ENCODE results near the gene CLEC14A. TPM values are rescaled to one million over a fixed set of nuclear protein-coding genes. Genes with fewer than 3 reads are reported as not detected.

Gene CLEC14A, protein sequence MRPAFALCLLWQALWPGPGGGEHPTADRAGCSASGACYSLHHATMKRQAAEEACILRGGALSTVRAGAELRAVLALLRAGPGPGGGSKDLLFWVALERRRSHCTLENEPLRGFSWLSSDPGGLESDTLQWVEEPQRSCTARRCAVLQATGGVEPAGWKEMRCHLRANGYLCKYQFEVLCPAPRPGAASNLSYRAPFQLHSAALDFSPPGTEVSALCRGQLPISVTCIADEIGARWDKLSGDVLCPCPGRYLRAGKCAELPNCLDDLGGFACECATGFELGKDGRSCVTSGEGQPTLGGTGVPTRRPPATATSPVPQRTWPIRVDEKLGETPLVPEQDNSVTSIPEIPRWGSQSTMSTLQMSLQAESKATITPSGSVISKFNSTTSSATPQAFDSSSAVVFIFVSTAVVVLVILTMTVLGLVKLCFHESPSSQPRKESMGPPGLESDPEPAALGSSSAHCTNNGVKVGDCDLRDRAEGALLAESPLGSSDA
- total RNA-seq, result 4.5 TPM

DNA sequence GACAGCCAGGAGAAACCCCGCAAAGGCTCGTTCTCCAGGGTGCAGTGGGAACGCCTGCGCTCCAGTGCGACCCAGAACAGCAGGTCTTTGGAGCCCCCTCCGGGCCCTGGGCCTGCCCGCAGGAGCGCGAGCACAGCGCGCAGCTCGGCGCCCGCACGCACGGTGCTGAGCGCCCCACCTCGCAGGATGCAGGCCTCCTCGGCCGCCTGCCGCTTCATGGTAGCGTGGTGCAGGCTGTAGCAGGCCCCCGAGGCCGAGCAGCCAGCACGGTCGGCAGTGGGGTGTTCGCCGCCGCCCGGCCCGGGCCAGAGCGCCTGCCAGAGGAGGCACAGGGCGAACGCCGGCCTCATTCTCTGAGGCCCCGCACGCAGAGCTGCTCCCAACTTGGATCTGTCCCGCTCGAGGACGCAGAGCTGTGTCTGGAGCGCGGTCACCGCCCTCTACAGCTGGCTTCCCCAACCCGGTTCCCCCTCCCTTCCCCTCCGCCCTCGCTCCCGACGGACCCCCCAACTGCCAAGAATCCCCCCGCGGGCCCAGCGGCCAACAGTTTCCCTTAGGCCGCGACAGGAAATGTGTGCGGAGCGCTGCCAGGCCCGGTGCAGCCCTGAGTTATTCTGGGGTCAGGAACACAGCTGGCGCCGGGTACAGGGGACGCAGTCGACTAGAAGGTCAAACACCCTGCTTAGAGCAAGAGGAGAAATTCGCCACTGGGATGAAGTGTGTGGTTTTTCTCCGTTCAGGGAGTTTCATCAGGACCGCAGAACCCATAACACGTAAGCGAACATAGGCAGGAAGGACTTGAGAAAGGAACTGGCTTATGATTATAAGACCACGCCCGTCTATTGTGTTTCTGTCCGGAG, at the start of gene CLEC14A:
CLEC14A (minus strand) TSS at position 421 of the 860 bp plus-strand sequence; CDS start at position 350, 71 bp downstream.
- DNase-seq, result no peak

DNA sequence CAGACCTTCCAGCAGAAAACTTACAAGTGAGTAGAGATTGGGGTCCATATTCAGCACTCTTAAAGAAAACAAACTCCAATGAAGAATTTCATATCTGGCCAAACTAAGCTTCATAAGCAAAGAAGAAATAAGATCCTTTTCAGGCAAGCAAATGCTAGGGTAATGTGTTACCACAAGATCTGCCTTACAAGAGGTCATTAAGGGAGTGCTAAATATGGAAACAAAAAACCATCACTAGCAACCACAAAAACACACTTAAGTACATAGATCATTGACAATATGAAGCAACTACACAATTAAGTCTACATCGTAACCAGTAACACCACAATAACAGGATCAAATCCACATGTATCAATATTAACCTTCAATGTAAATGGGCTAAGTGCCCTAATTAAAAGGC, 47.1 kb upstream of the CLEC14A start:
- DNase-seq, result no peak

DNA sequence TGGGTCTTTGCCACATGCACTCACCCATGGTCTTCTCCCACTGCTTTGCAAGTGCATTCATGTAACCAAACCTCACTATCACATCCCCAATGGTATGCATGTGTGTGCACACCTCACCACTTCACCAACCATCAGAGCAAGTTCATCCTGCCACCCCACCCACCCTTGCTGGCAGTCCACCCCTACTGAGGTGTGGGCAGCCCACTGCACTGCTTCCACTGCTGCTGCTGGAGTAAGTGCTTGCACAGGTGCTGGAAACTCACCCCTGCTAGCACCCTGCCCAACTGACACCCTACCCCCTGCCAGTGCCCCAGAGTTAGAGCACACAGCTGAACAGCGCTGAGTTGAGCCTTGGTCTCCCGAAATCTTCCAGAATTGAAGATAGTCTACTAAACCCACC, 46.1 kb upstream of the CLEC14A start:
- no peak for DNase-seq

DNA sequence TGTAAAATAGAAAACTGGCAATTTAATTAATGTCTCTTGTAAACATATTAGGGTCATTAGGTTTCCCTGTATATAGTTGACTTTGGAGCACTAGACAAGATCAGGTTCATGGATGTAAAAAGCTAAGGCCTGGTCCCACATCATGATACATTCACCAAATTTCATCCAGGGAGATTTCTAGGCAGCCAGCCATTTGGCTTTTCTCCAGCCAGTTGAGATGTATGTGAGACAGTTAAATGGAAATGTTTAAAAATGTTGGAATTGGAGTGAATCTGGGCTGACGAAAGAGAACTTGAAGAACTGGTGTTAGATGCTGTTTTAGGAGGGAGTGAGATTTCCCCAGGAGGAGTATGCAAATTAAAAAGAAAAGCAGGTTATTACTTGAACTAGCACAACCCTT, 41.8 kb upstream of the CLEC14A start:
- DNase-seq, result no peak

- no peak for DNase-seq
Observed at GRCh38 chr14:38291681-38292467, 36.0 kb upstream of the CLEC14A start.

- DNase-seq, result no peak
Observed at GRCh38 chr14:38290601-38291188, 34.8 kb upstream of the CLEC14A start.

GRCh38 chr14:38286452-38286851, 30.6 kb upstream of the CLEC14A start:
- no peak for DNase-seq

GRCh38 chr14:38285962-38286361, 30.1 kb upstream of the CLEC14A start:
- DNase-seq, result no peak

GRCh38 chr14:38282936-38283335, 27.0 kb upstream of the CLEC14A start:
- DNase-seq, result no peak

GRCh38 chr14:38280081-38280480, 24.2 kb upstream of the CLEC14A start:
- no peak for DNase-seq

GRCh38 chr14:38279572-38279971, 23.7 kb upstream of the CLEC14A start:
- DNase-seq, result no peak

DNA sequence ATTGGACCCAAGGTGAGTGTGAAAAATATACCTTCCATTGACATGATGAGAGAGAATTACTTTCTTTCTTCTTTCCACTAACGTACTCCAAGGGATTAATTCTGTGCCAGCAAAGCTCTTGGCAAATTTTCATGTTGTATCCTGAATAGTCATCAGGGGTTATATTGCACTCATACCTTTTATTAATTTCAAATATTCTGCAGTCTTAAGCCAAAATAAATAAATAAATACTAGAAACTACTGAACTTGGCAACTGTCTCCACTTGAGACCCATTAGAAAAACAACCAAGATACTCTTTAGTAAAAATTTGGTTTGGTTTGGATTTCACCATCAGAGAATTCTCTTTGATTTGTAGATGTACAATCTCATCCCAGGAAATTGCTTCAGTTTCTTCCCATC, 22.1 kb upstream of the CLEC14A start:
- DNase-seq, result no peak

- DNase-seq, result no peak
Observed at GRCh38 chr14:38262844-38263243, 7.0 kb upstream of the CLEC14A start.

- DNase-seq, result no peak
Observed at GRCh38 chr14:38261620-38262019, 5.7 kb upstream of the CLEC14A start.

- DNase-seq, result no peak
Observed at GRCh38 chr14:38257507-38257906, 1.6 kb upstream of the CLEC14A start.

DNA sequence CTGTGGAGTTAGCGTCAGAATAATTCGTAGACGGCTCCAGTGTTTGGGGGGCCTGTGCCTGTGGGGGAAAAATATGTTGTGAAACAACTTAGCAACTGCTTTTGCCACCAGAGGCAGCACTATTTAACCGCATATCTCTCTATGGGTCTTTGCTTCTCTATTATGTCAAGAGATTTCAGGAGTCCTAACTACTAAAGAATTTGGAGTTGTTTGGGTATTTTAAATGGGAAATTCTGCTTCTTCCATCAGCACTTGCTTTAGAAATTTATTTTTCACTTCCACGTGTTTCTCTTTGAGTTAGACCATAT, 594 bp upstream of the CLEC14A start:
- no peak for DNase-seq

DNA sequence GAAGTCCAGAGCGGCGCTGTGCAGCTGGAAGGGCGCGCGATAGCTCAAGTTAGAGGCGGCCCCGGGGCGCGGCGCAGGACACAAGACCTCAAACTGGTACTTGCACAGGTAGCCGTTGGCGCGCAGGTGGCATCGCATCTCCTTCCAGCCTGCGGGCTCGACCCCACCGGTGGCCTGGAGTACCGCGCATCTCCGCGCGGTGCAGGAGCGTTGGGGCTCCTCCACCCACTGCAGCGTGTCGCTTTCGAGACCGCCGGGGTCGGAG, 553 bp downstream of the CLEC14A start:
- DNase-seq, result no peak

DNA sequence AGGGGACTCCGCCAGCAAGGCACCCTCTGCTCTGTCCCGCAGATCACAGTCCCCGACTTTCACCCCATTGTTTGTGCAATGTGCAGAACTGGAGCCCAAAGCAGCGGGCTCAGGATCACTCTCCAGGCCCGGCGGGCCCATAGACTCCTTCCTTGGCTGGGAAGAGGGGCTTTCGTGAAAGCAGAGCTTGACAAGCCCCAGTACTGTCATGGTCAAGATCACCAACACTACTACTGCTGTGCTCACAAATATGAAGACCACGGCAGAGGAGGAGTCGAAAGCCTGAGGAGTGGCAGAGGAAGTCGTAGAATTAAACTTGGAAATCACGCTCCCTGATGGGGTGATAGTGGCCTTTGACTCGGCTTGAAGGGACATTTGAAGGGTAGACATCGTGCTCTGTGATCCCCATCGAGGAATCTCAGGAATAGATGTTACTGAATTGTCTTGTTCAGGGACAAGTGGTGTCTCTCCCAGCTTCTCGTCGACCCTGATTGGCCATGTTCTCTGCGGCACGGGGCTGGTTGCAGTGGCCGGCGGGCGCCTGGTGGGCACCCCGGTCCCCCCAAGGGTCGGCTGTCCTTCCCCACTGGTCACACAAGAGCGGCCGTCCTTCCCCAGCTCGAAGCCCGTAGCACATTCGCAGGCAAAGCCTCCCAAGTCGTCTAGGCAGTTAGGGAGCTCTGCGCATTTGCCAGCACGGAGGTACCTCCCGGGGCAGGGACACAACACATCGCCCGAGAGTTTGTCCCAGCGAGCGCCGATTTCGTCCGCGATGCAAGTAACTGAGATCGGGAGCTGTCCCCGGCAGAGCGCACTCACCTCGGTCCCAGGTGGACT, 1.1 kb downstream of the CLEC14A start:
- no peak for DNase-seq

GRCh38 chr14:38253676-38254075, 2.2 kb downstream of the CLEC14A start:
- no peak for DNase-seq

DNA sequence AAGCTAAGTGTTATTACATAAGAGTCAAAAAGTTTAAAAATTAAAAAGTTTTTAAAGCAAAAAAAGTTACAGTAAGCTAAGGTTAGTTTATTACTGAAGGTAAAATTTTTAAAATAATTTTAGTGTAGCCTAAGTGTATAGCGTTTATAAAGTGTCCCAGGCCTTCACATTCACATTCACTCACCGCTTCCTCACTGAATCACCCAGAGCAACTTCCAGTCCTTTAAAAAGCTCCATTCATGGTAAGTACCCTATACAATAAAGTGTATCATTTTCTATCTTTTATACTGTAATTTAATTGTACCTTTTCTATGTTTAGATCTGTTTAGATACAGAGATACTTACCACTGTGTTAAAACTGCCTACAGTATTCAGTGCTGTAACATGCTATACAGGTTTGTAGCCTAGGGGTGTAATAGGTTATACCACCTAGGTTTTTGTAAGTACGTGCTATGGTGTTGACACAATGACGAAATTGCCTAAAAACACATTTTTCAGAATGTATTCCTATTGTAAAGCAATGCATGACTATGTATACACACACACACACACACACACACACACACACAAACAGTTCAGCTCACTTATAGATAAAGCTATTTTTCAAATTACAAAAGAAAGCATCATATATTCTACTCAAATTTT, 3.7 kb downstream of the CLEC14A start:
- no peak for DNase-seq

DNA sequence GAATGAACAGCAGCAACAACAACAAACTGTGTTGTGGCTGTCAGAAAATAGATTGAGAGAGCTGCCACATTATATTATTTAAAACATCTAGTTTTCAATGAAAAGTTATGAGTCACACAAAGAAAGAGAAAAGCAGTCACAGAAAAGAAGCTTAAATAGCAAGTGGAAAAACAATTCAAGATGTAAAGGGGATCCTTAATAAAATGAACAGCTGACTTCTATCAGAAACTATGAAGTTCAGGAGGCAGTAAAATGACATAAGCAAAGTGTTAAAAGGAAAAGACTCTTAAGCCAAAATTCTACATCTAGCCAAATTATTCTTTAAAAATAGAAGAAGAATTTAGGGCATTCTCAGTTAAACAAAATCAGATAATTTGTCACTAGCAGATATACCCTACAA, 5.6 kb downstream of the CLEC14A start:
- DNase-seq, result no peak

All from occipital lobe (tissue), 2 donors.